H1 (cell line): ENCODE results near the gene DCP1B. TPM values are rescaled to one million over a fixed set of nuclear protein-coding genes. Genes with fewer than 3 reads are reported as not detected.

ENCODE experiments used
- ASH2L ChIP-seq: fragments of 200-600, 300-600 bp; sonication (generic); IDR thresholded peaks from one replicate; pipeline ENCODE4 v1.7.1; 2017; ENCODE audit warnings: low read length
- BRCA1 ChIP-seq: IDR thresholded peaks from 2 replicates; pipeline ENCODE4 v1.6.1; 2012; ENCODE audit warnings: low read depth, low read length, improper control_type of control experiment
- CEBPB ChIP-seq: IDR thresholded peaks from 2 replicates; pipeline ENCODE4 v1.6.1; 2012; ENCODE audit warnings: low read depth, low read length
- CHD2 ChIP-seq: IDR thresholded peaks from 2 replicates; pipeline ENCODE4 v1.6.1; 2012; ENCODE audit warnings: low read length, improper control_type of control experiment
- GABPA ChIP-seq: IDR thresholded peaks from 2 replicates; pipeline ENCODE4 v1.6.1; 2011; ENCODE audit warnings: mild to moderate bottlenecking, low read length, moderate library complexity, borderline replicate concordance; ENCODE audit not compliant: insufficient read depth
- PHF8 ChIP-seq: fragments of 200-600 bp; sonication (generic); conservative IDR thresholded peaks from 2 replicates; pipeline ENCODE4 v1.7.1; 2012; ENCODE audit warnings: low read depth, mild to moderate bottlenecking, inconsistent platforms, low read length, moderate library complexity
- POLR2AphosphoS5 ChIP-seq: IDR thresholded peaks from 2 replicates; pipeline ENCODE4 v1.6.1; 2011; ENCODE audit warnings: low read depth, low read length
- SIX5 ChIP-seq: IDR thresholded peaks from 2 replicates; pipeline ENCODE4 v1.6.1; 2011; ENCODE audit warnings: mild to moderate bottlenecking, low read depth, low read length
- TAF1 ChIP-seq: IDR thresholded peaks from 2 replicates; pipeline ENCODE4 v1.6.1; 2011; ENCODE audit warnings: mild to moderate bottlenecking, low read depth, low read length
- TAF7 ChIP-seq: optimal IDR thresholded peaks from 2 replicates; pipeline ENCODE3; 2011; ENCODE audit warnings: low read depth, mild to moderate bottlenecking, inconsistent platforms, low read length, moderate library complexity, borderline replicate concordance
- polyA plus RNA-seq, 7 experiments: library from polyadenylated mRNA; depleted of rRNA in 3 of 7; stranded (reverse) in 5 of 7; unstranded in 2 of 7; fragments of >200 nt in 5 of 7; fragments of 200-250 nt in 2 of 7; gene quantifications; 1 replicate in 5 of 7; 2 replicates in 1 of 7; 4 replicates in 1 of 7; pipeline versions ENCODE4 v1.2.1 to v1.2.3, GENCODE V29; 2011 to 2013; ENCODE audit warnings: missing spikeins in 2 of 7, mixed read lengths in 2 of 7
- total RNA-seq: library from RNA; stranded (reverse); fragmentation: NEBNext Ultra II Directional; extraction: Animal tissue kit (Norgen Biotek cat#: 25700); gene quantifications from 2 replicates; pipeline ENCODE4 v1.2.1, GENCODE V29; 2021
- TF ChIP-seq, protein P1 (sequence below): fragments of 300-600 bp; sonication (generic); IDR thresholded peaks from 2 replicates; pipeline ENCODE4 v1.7.1; 2012; ENCODE audit warnings: low read length, moderate library complexity, mild to moderate bottlenecking, inconsistent platforms; ENCODE audit not compliant: insufficient replicate concordance
- TF ChIP-seq, protein P2 (sequence below): IDR thresholded peaks from 2 replicates; pipeline ENCODE4 v1.6.1; 2011; ENCODE audit warnings: low read length, improper control_type of control experiment

The DCP1B gene
- total and polyA plus RNA-seq, 2 of the 8 experiments (the other 6 are each of a cell fraction or from before 2014, with no cell fraction given): 14.8 to 29.0 TPM

DNA sequence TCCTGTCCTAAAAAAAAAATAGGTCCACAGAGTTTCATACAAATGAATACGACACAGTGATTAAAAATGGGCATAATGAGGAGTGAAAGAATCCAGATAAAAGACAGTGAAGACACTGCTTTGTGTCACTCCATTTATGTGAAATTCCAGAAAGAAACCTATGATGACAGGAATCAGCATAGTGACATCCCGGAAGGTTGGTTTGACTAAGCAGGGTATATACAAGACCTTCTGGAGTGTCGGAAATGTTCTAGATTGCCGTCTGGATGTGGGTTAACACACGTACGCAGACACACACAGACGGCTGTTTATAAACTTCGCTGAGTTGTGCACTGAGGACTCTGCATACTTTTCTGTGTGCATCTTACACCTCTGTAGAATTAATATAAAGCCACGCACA lies 72.6 kb downstream of the DCP1B start (continued):
- TF ChIP-seq, protein P1, sequence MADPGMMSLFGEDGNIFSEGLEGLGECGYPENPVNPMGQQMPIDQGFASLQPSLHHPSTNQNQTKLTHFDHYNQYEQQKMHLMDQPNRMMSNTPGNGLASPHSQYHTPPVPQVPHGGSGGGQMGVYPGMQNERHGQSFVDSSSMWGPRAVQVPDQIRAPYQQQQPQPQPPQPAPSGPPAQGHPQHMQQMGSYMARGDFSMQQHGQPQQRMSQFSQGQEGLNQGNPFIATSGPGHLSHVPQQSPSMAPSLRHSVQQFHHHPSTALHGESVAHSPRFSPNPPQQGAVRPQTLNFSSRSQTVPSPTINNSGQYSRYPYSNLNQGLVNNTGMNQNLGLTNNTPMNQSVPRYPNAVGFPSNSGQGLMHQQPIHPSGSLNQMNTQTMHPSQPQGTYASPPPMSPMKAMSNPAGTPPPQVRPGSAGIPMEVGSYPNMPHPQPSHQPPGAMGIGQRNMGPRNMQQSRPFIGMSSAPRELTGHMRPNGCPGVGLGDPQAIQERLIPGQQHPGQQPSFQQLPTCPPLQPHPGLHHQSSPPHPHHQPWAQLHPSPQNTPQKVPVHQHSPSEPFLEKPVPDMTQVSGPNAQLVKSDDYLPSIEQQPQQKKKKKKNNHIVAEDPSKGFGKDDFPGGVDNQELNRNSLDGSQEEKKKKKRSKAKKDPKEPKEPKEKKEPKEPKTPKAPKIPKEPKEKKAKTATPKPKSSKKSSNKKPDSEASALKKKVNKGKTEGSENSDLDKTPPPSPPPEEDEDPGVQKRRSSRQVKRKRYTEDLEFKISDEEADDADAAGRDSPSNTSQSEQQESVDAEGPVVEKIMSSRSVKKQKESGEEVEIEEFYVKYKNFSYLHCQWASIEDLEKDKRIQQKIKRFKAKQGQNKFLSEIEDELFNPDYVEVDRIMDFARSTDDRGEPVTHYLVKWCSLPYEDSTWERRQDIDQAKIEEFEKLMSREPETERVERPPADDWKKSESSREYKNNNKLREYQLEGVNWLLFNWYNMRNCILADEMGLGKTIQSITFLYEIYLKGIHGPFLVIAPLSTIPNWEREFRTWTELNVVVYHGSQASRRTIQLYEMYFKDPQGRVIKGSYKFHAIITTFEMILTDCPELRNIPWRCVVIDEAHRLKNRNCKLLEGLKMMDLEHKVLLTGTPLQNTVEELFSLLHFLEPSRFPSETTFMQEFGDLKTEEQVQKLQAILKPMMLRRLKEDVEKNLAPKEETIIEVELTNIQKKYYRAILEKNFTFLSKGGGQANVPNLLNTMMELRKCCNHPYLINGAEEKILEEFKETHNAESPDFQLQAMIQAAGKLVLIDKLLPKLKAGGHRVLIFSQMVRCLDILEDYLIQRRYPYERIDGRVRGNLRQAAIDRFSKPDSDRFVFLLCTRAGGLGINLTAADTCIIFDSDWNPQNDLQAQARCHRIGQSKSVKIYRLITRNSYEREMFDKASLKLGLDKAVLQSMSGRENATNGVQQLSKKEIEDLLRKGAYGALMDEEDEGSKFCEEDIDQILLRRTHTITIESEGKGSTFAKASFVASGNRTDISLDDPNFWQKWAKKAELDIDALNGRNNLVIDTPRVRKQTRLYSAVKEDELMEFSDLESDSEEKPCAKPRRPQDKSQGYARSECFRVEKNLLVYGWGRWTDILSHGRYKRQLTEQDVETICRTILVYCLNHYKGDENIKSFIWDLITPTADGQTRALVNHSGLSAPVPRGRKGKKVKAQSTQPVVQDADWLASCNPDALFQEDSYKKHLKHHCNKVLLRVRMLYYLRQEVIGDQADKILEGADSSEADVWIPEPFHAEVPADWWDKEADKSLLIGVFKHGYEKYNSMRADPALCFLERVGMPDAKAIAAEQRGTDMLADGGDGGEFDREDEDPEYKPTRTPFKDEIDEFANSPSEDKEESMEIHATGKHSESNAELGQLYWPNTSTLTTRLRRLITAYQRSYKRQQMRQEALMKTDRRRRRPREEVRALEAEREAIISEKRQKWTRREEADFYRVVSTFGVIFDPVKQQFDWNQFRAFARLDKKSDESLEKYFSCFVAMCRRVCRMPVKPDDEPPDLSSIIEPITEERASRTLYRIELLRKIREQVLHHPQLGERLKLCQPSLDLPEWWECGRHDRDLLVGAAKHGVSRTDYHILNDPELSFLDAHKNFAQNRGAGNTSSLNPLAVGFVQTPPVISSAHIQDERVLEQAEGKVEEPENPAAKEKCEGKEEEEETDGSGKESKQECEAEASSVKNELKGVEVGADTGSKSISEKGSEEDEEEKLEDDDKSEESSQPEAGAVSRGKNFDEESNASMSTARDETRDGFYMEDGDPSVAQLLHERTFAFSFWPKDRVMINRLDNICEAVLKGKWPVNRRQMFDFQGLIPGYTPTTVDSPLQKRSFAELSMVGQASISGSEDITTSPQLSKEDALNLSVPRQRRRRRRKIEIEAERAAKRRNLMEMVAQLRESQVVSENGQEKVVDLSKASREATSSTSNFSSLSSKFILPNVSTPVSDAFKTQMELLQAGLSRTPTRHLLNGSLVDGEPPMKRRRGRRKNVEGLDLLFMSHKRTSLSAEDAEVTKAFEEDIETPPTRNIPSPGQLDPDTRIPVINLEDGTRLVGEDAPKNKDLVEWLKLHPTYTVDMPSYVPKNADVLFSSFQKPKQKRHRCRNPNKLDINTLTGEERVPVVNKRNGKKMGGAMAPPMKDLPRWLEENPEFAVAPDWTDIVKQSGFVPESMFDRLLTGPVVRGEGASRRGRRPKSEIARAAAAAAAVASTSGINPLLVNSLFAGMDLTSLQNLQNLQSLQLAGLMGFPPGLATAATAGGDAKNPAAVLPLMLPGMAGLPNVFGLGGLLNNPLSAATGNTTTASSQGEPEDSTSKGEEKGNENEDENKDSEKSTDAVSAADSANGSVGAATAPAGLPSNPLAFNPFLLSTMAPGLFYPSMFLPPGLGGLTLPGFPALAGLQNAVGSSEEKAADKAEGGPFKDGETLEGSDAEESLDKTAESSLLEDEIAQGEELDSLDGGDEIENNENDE: no peak
- TF ChIP-seq ASH2L: no peak
- TF ChIP-seq TAF7: no peak
- no peak for TF ChIP-seq TAF1
- no peak for TF ChIP-seq CEBPB
- TF ChIP-seq POLR2AphosphoS5: no peak
- TF ChIP-seq PHF8: no peak
- no peak for TF ChIP-seq BRCA1
- TF ChIP-seq SIX5: no peak
- no peak for TF ChIP-seq CHD2
- TF ChIP-seq GABPA: no peak
- TF ChIP-seq, protein P2, sequence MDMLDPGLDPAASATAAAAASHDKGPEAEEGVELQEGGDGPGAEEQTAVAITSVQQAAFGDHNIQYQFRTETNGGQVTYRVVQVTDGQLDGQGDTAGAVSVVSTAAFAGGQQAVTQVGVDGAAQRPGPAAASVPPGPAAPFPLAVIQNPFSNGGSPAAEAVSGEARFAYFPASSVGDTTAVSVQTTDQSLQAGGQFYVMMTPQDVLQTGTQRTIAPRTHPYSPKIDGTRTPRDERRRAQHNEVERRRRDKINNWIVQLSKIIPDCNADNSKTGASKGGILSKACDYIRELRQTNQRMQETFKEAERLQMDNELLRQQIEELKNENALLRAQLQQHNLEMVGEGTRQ: no peak
